Measurements from ENCODE around the gene TRMT112. TPM values are rescaled to one million over a fixed set of nuclear protein-coding genes. Genes with fewer than 3 reads are reported as not detected.
A peak's percentile ranks its signal among the peaks of the same experiment; 100 is the strongest.

TRMT112 gene
- polyA plus RNA-seq, 1 donor: 167 TPM

DNA sequence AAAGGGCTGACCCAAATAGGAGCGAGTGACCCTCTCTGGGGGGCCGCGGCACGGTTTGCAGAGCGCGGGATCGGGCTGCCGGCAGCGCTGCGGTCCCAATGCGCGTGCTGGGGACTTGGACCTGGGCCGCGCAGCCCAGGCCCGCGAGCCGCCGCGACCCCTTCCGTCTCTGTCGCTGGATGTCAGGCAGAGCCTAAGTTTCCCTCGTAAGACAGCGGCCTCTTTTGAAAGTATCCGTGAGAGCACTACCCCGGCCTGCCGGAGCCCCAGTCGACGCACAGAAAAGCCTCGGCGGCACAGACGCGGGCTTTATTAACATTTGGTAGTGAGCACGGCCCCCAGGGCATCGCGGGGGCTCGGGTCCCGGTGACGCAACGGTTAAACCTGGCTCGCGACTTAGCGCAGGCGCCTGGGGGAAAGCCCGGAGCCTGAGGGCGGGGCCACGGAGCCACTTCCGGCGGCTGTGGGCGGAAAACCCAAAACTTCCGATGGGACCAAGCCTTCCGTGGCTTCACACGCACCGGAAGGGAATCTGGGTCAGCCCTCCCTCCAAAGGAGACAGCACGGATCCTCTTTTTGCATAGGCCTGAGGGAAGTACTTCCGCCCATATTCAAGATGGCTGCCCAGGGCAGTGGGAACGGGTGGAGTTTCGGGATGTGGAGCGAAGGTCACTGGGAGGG, 47.7 kb downstream of the TRMT112 start:
- Histone ChIP-seq H3K4me3 (ENCODE audit: low read length) (peak overlapping the region; percentile 78), H3K27ac (ENCODE audit: low read length) (peak overlapping the region; percentile 93), H3K27me3 (ENCODE audit: control insufficient read depth, insufficient read depth, low read length) (no peaks in the 10 kb centered on the region), H3K9me3 (ENCODE audit: control insufficient read depth, low read depth, low read length) (no peaks in the 10 kb centered on the region), H3K4me1 (ENCODE audit: control insufficient read depth, insufficient read depth, low read length) (peaks cover 38% of the 10 kb centered on the region), H3K36me3 (ENCODE audit: control insufficient read depth, insufficient read depth, low read length) (peaks cover 34% of the 10 kb centered on the region)
- peak; percentile 99 to 100 for DNase-seq
- no CpG with 5 or more reads among the region's 58 CpGs for WGBS (ENCODE audit: insufficient coverage, low lambda C conversion rate)

DNA sequence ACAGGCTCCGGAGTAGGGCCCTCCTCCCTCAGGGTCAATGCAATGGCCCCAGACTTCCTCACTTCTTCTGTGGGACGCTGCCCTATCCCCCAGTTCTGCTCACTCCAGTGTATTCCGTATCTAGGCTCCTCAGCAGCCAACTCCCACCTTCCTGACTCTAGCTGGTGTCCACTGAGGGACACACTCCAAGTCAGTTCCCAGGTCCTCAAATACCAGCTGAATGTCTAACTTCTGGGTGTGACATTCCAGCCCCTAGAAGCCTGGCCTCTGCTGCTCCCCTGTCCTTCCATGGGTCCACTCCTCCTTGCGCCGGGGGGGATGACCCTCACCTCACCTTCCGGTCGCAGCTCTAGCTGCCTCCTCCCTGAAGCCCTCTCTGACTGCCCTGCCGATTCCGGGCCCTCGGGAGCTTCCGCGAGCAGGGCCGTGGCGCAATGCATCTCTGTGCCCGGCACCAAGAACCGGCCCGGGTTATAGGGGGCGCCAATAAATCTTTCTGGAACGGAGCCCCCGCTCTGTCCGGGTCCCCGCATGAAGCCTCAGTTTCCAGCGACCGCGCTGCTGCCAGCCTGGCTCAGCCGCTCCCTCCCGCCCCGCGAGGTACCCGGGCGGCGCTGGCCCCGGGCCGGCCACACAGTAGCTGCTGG, 48.3 kb downstream of the TRMT112 start:
- peaks cover 38% of the 10 kb centered on the region for H3K4me1 ChIP-seq (ENCODE audit: control insufficient read depth, insufficient read depth, low read length)

DNA sequence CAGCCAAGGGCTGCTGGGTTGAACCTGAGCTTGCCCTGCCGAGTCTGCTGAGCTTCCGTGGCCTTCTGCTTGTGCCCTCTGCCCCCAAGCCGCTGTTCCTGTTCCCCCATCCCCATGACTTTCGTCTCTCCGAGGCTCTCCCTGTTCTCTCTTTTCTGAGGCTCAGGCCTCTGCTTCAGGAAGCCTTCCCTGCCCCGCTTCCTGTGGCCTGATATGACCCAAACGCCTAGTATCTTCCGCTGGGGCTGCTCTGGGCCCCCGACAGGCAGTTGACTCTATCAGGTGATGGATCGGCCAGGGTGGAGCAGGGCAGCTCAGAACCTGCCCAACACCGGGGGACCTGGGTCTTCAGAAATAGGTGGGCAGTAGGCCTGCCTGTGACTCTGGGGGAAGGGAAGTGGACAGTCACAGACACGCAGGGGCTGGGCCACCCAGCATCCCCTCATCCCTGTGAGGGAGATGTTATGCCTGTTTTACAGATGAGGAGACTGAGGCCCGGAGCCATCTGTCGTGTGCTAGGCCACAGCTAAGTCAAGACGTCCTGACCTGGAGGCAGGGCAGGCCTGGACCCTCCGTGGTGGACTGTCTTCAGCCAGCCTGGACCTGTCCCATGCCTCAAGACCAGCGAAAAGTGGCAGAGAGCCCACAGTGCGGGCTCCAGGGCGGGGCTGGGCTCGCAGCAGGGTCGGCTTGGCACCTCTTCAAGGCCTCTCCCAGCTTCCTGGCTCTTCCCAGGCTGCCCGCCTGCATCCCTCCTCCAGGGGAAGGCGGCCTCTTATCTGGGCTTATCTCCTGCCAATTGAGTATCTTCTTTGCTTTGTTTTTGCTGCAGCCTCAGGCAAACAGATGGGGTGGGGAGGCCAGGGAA, 49.1 kb downstream of the TRMT112 start:
- 80% methylated on average over 1 of the region's 23 CpGs for WGBS (ENCODE audit: insufficient coverage, low lambda C conversion rate)
- Histone ChIP-seq H3K4me1 (ENCODE audit: control insufficient read depth, insufficient read depth, low read length) (peaks cover 31% of the 10 kb centered on the region), H3K27ac (ENCODE audit: low read length) (peak overlapping the region; percentile 93), H3K4me3 (ENCODE audit: low read length) (peak overlapping the region; percentile 78), H3K36me3 (ENCODE audit: control insufficient read depth, insufficient read depth, low read length) (peaks cover 48% of the 10 kb centered on the region), H3K9me3 (ENCODE audit: control insufficient read depth, low read depth, low read length) (no peaks in the 10 kb centered on the region), H3K27me3 (ENCODE audit: control insufficient read depth, insufficient read depth, low read length) (no peaks in the 10 kb centered on the region)
- DNase-seq: peak in 1 of 2 donors; percentile 50

More for the DNA sequence above, 48.3 kb downstream of the TRMT112 start:
- H3K36me3 ChIP-seq (ENCODE audit: control insufficient read depth, insufficient read depth, low read length): peaks cover 41% of the 10 kb centered on the region
- peak overlapping the region; percentile 93 for H3K27ac ChIP-seq (ENCODE audit: low read length)
- no peaks in the 10 kb centered on the region for H3K9me3 ChIP-seq (ENCODE audit: control insufficient read depth, low read depth, low read length)
- DNase-seq: peak; percentile 36 to 69
- H3K4me3 ChIP-seq (ENCODE audit: low read length): peak overlapping the region; percentile 78
- H3K27me3 ChIP-seq (ENCODE audit: control insufficient read depth, insufficient read depth, low read length): no peaks in the 10 kb centered on the region
- WGBS (ENCODE audit: insufficient coverage, low lambda C conversion rate): no CpG with 5 or more reads among the region's 34 CpGs

DNA sequence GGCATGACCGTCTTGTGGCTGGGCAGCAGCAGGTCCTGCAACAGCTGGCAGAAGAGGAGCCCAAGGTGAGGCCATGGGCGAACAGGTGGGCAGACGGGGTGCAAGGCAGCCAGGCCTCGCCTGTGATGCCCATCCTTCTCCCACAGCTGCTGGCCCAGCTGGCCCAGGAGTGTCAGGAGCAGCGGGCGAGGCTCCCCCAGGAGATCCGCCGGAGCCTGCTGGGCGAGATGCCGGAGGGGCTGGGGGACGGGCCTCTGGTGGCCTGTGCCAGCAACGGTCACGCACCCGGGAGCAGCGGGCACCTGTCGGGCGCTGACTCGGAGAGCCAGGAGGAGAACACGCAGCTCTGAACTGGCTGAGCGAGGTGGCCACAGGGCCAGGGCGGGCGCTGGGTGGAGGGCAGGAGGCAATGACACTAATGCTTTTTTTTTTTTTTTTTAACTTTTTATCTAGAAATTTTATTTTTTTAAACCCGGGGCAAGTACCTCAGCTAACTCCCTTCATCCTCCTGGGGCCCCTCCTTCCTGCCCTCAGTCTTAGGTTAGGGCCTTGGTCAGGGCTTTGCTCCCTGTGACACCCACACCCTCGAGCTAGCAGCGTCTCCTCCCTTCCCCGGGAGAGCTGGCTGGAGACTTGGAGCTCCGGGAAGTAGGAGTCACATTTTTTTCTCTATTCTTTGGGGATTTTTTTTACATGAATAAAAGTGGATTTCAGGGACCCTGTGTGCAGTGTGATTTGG, 50.0 kb downstream of the TRMT112 start:
- Histone ChIP-seq H3K9me3 (ENCODE audit: control insufficient read depth, low read depth, low read length) (no peaks in the 10 kb centered on the region), H3K27me3 (ENCODE audit: control insufficient read depth, insufficient read depth, low read length) (no peaks in the 10 kb centered on the region), H3K27ac (ENCODE audit: low read length) (no peak overlapping the region), H3K4me3 (ENCODE audit: low read length) (no peak overlapping the region), H3K4me1 (ENCODE audit: control insufficient read depth, insufficient read depth, low read length) (peaks cover 25% of the 10 kb centered on the region), H3K36me3 (ENCODE audit: control insufficient read depth, insufficient read depth, low read length) (peaks cover 57% of the 10 kb centered on the region)
- no peak for DNase-seq
- 20% methylated on average over 1 of the region's 27 CpGs for WGBS (ENCODE audit: insufficient coverage, low lambda C conversion rate)

Other genes starting within 250 kb of the TRMT112 start
- 18.2 TPM for gene MACROD1, start 151.4 kb downstream of the TRMT112 start, polyA plus RNA-seq
- gene STIP1, start 131.4 kb downstream of the TRMT112 start, polyA plus RNA-seq: 109 TPM
- 28.5 TPM for gene FERMT3, start 110.8 kb downstream of the TRMT112 start, polyA plus RNA-seq
- 38.3 TPM for gene TRPT1, start 91.4 kb downstream of the TRMT112 start, polyA plus RNA-seq
- gene NUDT22, start 91.3 kb downstream of the TRMT112 start, polyA plus RNA-seq: 33.8 TPM
- gene DNAJC4, start 87.0 kb downstream of the TRMT112 start, polyA plus RNA-seq: 52.5 TPM
- gene VEGFB, start 83.0 kb downstream of the TRMT112 start, polyA plus RNA-seq: 105 TPM
- gene FKBP2, start 76.5 kb downstream of the TRMT112 start, polyA plus RNA-seq: 79.3 TPM
- gene PPP1R14B, start 70.6 kb downstream of the TRMT112 start, polyA plus RNA-seq: 62.6 TPM
- gene PLCB3, start 66.0 kb downstream of the TRMT112 start, polyA plus RNA-seq: 115 TPM
- 39.6 TPM for gene BAD, start 32.9 kb downstream of the TRMT112 start, polyA plus RNA-seq
- 20.6 TPM for gene GPR137, start 31.7 kb downstream of the TRMT112 start, polyA plus RNA-seq
- gene KCNK4, start 26.3 kb downstream of the TRMT112 start, polyA plus RNA-seq: 0.09 TPM
- 0.15 TPM for gene CATSPERZ, start 17.2 kb downstream of the TRMT112 start, polyA plus RNA-seq
- 83.2 TPM for gene ESRRA, start 12.0 kb downstream of the TRMT112 start, polyA plus RNA-seq
- gene PRDX5, start 562 bp upstream of the TRMT112 start, polyA plus RNA-seq: 219 TPM
- gene CCDC88B, start 22.6 kb upstream of the TRMT112 start, polyA plus RNA-seq: 13.5 TPM
- gene RPS6KA4, start 41.6 kb upstream of the TRMT112 start, polyA plus RNA-seq: 25.8 TPM
- 0.30 TPM for gene SLC22A11, start 238.4 kb upstream of the TRMT112 start, polyA plus RNA-seq